ENCODE data around the gene GPR18.

DNA sequence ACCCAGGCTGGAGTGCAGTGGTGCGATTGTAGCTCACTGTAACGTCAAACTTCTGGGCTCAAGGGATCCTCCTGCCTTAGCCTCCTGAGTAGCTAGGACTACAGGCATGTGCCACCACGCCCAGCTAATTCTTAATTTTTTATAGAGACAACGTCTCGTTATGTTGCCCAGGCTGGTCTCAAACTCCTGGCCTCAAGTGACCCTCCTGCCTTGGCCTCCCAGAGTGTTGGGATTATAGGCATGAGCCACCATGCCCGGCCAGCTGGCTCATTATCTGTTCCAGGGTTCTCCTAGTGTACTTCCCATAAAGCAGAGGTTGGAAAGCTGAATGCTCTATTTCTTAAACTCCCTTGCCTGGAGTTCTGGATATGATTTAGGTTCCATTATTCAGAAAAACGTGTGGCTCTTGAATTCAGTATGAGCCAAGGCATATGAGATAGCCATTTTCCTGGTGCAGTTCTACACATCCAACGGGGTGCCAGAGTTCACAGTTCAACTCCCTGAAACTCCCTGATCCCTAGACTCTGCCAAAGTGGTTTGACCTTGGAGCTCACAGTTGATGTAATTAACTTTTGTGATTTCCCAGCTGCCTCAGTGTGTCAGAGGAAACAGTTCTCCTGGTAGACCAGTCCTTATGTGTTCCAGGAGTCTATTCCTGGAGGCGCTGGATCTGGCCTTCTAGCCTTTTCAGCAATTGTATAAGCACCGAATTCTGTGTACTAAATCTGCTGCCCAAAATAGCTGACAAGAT is 27.4 kb upstream of the GPR18 start:
- TF ChIP-seq, protein P1, sequence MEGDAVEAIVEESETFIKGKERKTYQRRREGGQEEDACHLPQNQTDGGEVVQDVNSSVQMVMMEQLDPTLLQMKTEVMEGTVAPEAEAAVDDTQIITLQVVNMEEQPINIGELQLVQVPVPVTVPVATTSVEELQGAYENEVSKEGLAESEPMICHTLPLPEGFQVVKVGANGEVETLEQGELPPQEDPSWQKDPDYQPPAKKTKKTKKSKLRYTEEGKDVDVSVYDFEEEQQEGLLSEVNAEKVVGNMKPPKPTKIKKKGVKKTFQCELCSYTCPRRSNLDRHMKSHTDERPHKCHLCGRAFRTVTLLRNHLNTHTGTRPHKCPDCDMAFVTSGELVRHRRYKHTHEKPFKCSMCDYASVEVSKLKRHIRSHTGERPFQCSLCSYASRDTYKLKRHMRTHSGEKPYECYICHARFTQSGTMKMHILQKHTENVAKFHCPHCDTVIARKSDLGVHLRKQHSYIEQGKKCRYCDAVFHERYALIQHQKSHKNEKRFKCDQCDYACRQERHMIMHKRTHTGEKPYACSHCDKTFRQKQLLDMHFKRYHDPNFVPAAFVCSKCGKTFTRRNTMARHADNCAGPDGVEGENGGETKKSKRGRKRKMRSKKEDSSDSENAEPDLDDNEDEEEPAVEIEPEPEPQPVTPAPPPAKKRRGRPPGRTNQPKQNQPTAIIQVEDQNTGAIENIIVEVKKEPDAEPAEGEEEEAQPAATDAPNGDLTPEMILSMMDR (IDR thresholded peaks at IDR 0.05; ENCODE audit: insufficient read depth, low read length, poor library complexity, severe bottlenecking), result no peak
- no peak for TF ChIP-seq EZH2phosphoT487 (conservative IDR thresholded peaks at IDR 0.05; ENCODE audit: low read length)
